PC-9 (cell line): ENCODE results near the gene GART. TPM values are rescaled to one million over a fixed set of nuclear protein-coding genes. Genes with fewer than 3 reads are reported as not detected.

ENCODE experiments used
- Bru-seq: library from RNA; stranded (reverse); fragments of 400-500 nt; gene quantifications from one replicate; lab custom pipeline; 2021; lab: Mats Ljungman, UMichigan
- BruChase-seq, 2 experiments: library from RNA; stranded (reverse); fragments of 400-500 nt; gene quantifications; one replicate each; lab custom pipeline; 2021; lab: Mats Ljungman, UMichigan
- BruUV-seq: library from RNA; stranded (reverse); fragments of 400-500 nt; replicated peaks from 2 replicates; lab custom pipeline; 2021; lab: Mats Ljungman, UMichigan
- CTCF ChIA-PET: fragments of 300-600 bp; sonication (Branson Sonifier 250); formaldehyde crosslinking; loops from one replicate; lab custom pipeline; 2022; ENCODE audit warnings: antibody characterized with exemption; lab: Charles Lee
- POLR2A ChIA-PET: fragments of 300-600 bp; sonication (Branson Sonifier 250); formaldehyde crosslinking; loops from one replicate; lab custom pipeline; 2022; ENCODE audit warnings: antibody characterized with exemption; ENCODE audit not compliant: unreplicated experiment; lab: Charles Lee
- DNase-seq, 2 experiments: peaks; one replicate each; pipeline versions ENCODE4 v3.0.0 to v3.0.0-alpha.2; 2015 to 2022; ENCODE audit warnings: mixed read lengths in 1 of 2
- H2AFZ ChIP-seq: fragments of 200-600 bp; sonication (generic); 2 replicates; pipeline ENCODE4 v1.8.1; 2017; ENCODE audit warnings: antibody characterized with exemption
- H3F3A ChIP-seq: fragments of 200-600 bp; sonication (generic); 2 replicates; pipeline ENCODE4 v1.8.1; 2017; ENCODE audit warnings: antibody characterized with exemption, mild to moderate bottlenecking, low read depth; ENCODE audit not compliant: insufficient read depth
- H3K27ac ChIP-seq: fragments of 200-600 bp; sonication (generic); 2 replicates; pipeline ENCODE4 v1.6.1; 2016; ENCODE audit warnings: mixed run types
- H3K27me3 ChIP-seq: fragments of 200-600 bp; sonication (generic); 2 replicates; pipeline ENCODE4 v1.6.1; 2016; ENCODE audit warnings: low read depth, mixed run types; ENCODE audit not compliant: insufficient read depth
- H3K36me3 ChIP-seq: fragments of 200-600 bp; sonication (generic); 2 replicates; pipeline ENCODE4 v1.6.1; 2016; ENCODE audit warnings: low read depth, mixed run types
- H3K4me1 ChIP-seq: fragments of 200-600 bp; sonication (generic); replicated peaks from 2 replicates; pipeline ENCODE4 v1.6.1; 2016; ENCODE audit warnings: mixed run types; ENCODE audit not compliant: insufficient read depth
- H3K4me2 ChIP-seq: fragments of 200-600 bp; sonication (generic); 2 replicates; pipeline ENCODE4 v1.6.1; 2017; ENCODE audit warnings: mixed run types
- H3K4me3 ChIP-seq: fragments of 200-600 bp; sonication (generic); 2 replicates; pipeline ENCODE4 v1.6.1; 2016; ENCODE audit warnings: mixed run types
- H3K79me2 ChIP-seq: fragments of 200-600 bp; sonication (generic); 2 replicates; pipeline ENCODE4 v1.6.1; 2017; ENCODE audit warnings: low read depth, mixed run types
- H3K9me2 ChIP-seq: fragments of 200-600 bp; sonication (generic); 2 replicates; pipeline ENCODE4 v1.8.1; 2017; ENCODE audit warnings: mild to moderate bottlenecking; ENCODE audit not compliant: insufficient read depth
- H3K9me3 ChIP-seq: fragments of 200-600 bp; sonication (generic); 2 replicates; pipeline ENCODE4 v1.8.1; 2016; ENCODE audit warnings: low read depth; ENCODE audit not compliant: insufficient read depth
- H4K20me1 ChIP-seq: fragments of 200-600 bp; sonication (generic); 2 replicates; pipeline ENCODE4 v1.8.1; 2017; ENCODE audit not compliant: insufficient read depth
- EZH2 ChIP-seq: fragments of 200-600 bp; sonication (generic); IDR thresholded peaks from 2 replicates; pipeline ENCODE4 v1.8.0; 2017; ENCODE audit warnings: antibody characterized with exemption, low read depth
- intact Hi-C: fragments of 100-400 bp; cut with micrococcal nuclease; formaldehyde crosslinking; loops from one replicate; pipeline ENCODE4 v1.10.0; 2022; ENCODE audit not compliant: unreplicated experiment
- long read RNA-seq: library from polyadenylated mRNA; stranded (forward); transcript quantifications from one replicate; pipeline ENCODE4 v2.0.0, GENCODE V29; 2022
- total RNA-seq: library from RNA; stranded (reverse); gene quantifications from 2 replicates; pipeline ENCODE4 v1.2.3, GENCODE V29; 2021
- TF ChIP-seq, protein P1 (sequence below): fragments of 200-600 bp; sonication (generic); conservative IDR thresholded peaks from 2 replicates; pipeline ENCODE4 v1.6.1; 2017; ENCODE audit warnings: mixed run types, antibody characterized with exemption, mild to moderate bottlenecking, moderate library complexity

The GART gene
- total RNA-seq (105 and 121 TPM in 2 replicates), Bru-seq, nascent RNA (percentile 84 among the genes with signal in this experiment), BruChase-seq, experiment 1, labeled RNA remaining after a 2-hour chase (percentile 85 among the genes with signal in this experiment), BruChase-seq, experiment 2, labeled RNA remaining after a 6-hour chase (percentile 88 among the genes with signal in this experiment)
- long read RNA-seq, transcript GART-203 (22 exons, 3,341 nt) = minor isoform, 59 of 212 reads
- long read RNA-seq, transcript GART-201 (11 exons, 2,149 nt) = major isoform, 110 of 212 reads
- long read RNA-seq, partial matches to known transcripts = 20 of 212 reads
- long read RNA-seq, other reads (novel, unspliced or antisense) = 23 of 212 reads

DNA sequence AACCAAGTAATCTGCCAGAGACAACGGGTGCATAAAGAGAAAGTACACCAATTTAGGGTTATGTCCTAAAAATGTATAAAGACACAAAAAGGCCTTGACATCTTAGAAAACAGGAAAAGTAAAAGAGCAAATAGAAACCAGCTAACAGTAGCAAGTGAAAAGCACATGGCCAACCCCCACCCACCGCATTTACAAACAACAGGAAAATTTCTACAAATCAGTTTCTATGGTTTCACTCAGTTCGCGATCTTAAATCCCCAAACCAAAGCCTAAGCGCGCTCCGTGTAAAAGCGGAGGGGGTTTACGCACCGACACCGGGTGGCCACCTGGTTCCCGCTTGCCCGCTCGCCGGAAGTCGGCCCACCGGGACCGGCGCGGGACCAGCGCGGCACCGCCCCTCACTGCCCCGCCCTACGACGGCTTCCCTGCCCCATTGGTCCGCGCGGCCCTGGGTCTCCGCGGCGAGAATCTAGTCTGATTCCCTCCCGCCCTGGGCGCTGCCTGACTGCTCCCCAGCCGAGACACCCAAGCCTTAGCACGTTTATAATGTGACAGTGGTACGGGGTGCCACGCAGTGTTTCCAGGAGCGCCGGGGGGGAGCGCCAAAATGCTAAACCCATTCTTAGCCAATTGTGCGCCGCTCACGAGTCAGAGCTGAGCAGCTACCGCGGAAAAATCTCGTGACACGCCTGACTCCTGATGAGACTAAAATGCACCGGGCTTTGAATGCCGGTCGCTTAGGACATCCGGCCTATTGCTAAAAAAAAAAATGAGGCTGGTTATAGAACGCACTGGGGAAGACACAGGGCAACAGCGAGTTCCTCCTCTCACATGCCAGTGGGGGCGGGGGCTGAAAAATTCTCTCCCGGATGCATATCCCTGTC is at the start of gene GART:
GART (minus strand) TSS at position 362 of the 884 bp plus-strand sequence. CDS start 2,802 bp downstream, outside the sequence.
- CTCF ChIA-PET = no interaction called here
- H3K4me2 ChIP-seq = peak within 1 kb of the TSS; percentile 94
- H3K4me1 ChIP-seq = peaks cover 31% of the 10 kb centered on the region
- H4K20me1 ChIP-seq = peaks cover 40% of the 10 kb centered on the region
- no peaks in the 10 kb centered on the region for H3K9me3 ChIP-seq
- peak within 1 kb of the TSS; percentile 98 for H3K27ac ChIP-seq
- DNase-seq = peak; percentile 62 to 76
- POLR2A ChIA-PET = interaction anchor here (0.6 kb wide), 2 partner anchors 62 to 1335 kb away, joined by 3 to 13 read pairs; partner anchors contain the start of gene TMEM50B
- intact Hi-C loops = loop anchor here (2.0 to 5.0 kb wide), 3 partner anchors 47 to 161 kb away; partner anchors contain the start of genes DNAJC28 and DONSON
- H3K36me3 ChIP-seq = peaks cover 16% of the 10 kb centered on the region
- TSS peak; percentile 53 for BruUV-seq
- H3K79me2 ChIP-seq = peaks cover 87% of the 10 kb centered on the region
- H3K27me3 ChIP-seq = no peaks in the 10 kb centered on the region
- peak within 1 kb of the TSS; percentile 79 for H2AFZ ChIP-seq
- H3K4me3 ChIP-seq = peak within 1 kb of the TSS; percentile 92
- no peak for TF ChIP-seq EZH2
- no peaks in the 10 kb centered on the region for H3K9me2 ChIP-seq
- H3F3A ChIP-seq = peaks cover 23% of the 10 kb centered on the region

DNA sequence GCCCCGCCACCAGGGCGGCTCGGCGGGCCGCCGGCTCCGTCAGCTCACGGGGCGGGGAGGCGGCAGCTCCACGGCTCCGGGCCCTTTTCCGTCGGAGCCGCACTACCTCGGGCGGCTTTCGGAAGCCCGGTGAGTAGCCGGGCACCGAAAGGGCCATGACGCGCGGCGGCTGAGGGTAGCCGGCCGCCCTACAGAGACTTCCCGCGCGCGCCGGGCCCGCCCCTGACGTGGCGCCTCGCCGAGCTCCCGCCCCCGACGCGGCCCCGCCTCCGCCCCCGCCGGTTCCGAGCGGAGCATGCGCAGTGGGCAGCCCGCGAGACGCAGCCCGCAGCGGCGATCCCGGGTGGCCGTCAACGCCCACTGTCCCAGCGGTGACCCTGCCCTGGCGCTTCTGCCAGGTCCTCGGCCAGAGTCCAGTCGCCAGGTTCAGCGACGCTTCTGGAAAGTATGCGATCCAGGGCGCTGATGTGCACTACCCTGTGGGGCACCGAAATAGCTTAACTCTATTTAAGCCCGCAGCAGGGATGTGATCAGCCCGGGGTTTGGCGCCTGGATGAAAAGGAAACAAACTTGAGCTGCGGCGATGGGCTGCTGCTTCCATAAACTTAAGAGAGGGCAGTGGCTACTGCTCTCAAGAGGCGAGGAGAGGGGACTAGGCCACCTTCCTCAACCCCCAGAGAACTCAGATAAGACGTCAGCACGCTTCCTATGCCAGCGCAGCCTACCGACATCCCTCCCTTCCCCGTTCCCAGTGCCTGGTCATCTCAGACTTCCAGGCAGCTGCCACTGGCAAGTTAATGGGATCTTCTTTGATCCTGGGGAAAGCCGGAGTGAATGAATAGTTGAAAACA is 46.8 kb upstream of the GART start, which contains the start of gene DONSON:
DONSON (minus strand) TSS at position 200 of the 851 bp plus-strand sequence; CDS start at position 157, 43 bp downstream.
- H3F3A ChIP-seq = peaks cover 9% of the 10 kb centered on the region
- peak within 1 kb of the TSS; percentile 96 for H2AFZ ChIP-seq
- peaks cover 22% of the 10 kb centered on the region for H3K79me2 ChIP-seq
- intact Hi-C loops = loop anchor here (2.0 kb wide), 1 partner anchor 46 kb away; the partner anchor contains the start of genes GART and SON
- no peaks in the 10 kb centered on the region for H3K9me2 ChIP-seq
- peak within 1 kb of the TSS; percentile 72 for H3K27ac ChIP-seq
- TSS peak; percentile 81 for BruUV-seq
- no peaks in the 10 kb centered on the region for H3K9me3 ChIP-seq
- POLR2A ChIA-PET = interaction anchor here (0.6 to 0.7 kb wide), 5 partner anchors 8 to 1886 kb away, joined by 3 to 11 read pairs (median 5); no protein-coding TSS in a partner anchor
- no peaks in the 10 kb centered on the region for H3K36me3 ChIP-seq
- TF ChIP-seq, protein P1, sequence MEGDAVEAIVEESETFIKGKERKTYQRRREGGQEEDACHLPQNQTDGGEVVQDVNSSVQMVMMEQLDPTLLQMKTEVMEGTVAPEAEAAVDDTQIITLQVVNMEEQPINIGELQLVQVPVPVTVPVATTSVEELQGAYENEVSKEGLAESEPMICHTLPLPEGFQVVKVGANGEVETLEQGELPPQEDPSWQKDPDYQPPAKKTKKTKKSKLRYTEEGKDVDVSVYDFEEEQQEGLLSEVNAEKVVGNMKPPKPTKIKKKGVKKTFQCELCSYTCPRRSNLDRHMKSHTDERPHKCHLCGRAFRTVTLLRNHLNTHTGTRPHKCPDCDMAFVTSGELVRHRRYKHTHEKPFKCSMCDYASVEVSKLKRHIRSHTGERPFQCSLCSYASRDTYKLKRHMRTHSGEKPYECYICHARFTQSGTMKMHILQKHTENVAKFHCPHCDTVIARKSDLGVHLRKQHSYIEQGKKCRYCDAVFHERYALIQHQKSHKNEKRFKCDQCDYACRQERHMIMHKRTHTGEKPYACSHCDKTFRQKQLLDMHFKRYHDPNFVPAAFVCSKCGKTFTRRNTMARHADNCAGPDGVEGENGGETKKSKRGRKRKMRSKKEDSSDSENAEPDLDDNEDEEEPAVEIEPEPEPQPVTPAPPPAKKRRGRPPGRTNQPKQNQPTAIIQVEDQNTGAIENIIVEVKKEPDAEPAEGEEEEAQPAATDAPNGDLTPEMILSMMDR = no peak
- no peak for TF ChIP-seq EZH2
- DNase-seq = peak; percentile 53 to 93
- peak within 1 kb of the TSS; percentile 95 for H3K4me2 ChIP-seq
- no peaks in the 10 kb centered on the region for H4K20me1 ChIP-seq
- CTCF ChIA-PET = interaction anchor here (0.6 to 0.7 kb wide), 2 partner anchors 13 to 702 kb away, joined by 3 to 4 read pairs; no protein-coding TSS in a partner anchor
- H3K4me3 ChIP-seq = peak within 1 kb of the TSS; percentile 81
- peaks cover 19% of the 10 kb centered on the region for H3K4me1 ChIP-seq
- no peaks in the 10 kb centered on the region for H3K27me3 ChIP-seq
